GM20000 (cell line): ENCODE data around the gene SPSB3.

Experiments used
- DNase-seq: peaks from one replicate; pipeline ENCODE4 v3.0.0; 2012; ENCODE audit warnings: low spot score
- TF ChIP-seq, protein P1 (sequence below): IDR thresholded peaks from 2 replicates; pipeline ENCODE4 v1.5.1; 2012; ENCODE audit warnings: mild to moderate bottlenecking, control low read depth; ENCODE audit errors: extremely low read depth, missing control alignments

Gene SPSB3

DNA sequence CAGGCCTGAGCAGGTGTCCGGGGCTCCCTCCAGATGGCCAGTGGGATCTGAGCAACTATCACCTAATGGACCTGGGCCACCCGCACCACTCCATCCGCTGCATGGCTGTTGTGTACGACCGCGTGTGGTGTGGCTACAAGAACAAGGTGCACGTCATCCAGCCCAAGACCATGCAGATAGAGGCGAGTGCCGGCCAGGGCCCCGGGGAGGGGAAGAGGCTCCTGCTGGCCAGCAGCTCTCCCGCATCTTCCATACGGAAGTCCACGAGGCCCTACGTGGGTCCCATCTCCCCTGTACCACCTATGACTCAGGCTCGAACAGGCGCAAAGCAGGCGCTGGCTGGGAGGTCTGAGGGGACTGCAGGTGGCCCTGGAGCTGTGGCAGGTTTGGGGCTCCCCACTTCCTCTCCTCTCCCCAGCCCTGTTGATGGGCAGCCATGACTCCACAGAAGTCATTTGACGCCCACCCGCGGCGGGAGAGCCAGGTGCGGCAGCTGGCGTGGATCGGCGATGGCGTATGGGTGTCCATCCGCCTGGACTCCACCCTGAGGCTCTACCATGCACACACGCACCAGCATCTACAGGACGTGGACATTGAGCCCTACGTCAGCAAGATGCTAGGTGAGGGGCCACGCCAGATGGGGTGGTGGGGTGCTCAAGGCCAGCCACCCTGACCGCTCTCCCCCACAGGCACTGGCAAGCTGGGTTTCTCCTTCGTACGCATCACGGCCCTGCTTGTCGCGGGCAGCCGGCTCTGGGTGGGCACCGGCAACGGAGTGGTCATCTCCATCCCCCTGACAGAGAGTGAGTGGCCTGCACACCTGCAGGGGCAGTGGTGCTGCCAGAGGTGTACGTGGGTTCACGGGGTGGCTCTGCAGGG is 15.0 kb downstream of the SPSB3 start:
- TF ChIP-seq, protein P1, sequence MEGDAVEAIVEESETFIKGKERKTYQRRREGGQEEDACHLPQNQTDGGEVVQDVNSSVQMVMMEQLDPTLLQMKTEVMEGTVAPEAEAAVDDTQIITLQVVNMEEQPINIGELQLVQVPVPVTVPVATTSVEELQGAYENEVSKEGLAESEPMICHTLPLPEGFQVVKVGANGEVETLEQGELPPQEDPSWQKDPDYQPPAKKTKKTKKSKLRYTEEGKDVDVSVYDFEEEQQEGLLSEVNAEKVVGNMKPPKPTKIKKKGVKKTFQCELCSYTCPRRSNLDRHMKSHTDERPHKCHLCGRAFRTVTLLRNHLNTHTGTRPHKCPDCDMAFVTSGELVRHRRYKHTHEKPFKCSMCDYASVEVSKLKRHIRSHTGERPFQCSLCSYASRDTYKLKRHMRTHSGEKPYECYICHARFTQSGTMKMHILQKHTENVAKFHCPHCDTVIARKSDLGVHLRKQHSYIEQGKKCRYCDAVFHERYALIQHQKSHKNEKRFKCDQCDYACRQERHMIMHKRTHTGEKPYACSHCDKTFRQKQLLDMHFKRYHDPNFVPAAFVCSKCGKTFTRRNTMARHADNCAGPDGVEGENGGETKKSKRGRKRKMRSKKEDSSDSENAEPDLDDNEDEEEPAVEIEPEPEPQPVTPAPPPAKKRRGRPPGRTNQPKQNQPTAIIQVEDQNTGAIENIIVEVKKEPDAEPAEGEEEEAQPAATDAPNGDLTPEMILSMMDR, result no peak
- no peak for DNase-seq

GRCh38 chr16:1766701-1767100 is 15.7 kb downstream of the SPSB3 start:
- DNase-seq, result no peak
- TF ChIP-seq, protein P1, result no peak

DNA sequence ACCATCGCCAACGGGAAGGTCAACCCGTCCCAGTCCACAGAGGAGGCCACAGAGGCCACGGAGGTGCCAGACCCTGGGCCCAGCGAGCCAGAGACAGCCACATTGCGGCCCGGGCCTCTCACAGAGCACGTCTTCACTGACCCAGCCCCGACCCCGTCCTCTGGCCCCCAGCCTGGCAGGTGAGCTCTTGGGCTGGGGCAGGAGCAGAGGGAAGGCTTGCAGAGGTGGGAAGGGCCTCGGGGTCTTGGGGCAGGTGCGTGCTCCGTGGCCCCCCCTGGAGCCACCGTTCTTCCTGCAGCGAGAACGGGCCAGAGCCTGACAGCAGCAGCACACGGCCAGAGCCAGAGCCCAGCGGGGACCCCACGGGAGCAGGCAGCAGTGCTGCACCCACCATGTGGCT is 16.1 kb downstream of the SPSB3 start:
- TF ChIP-seq, protein P1, result no peak
- no peak for DNase-seq

DNA sequence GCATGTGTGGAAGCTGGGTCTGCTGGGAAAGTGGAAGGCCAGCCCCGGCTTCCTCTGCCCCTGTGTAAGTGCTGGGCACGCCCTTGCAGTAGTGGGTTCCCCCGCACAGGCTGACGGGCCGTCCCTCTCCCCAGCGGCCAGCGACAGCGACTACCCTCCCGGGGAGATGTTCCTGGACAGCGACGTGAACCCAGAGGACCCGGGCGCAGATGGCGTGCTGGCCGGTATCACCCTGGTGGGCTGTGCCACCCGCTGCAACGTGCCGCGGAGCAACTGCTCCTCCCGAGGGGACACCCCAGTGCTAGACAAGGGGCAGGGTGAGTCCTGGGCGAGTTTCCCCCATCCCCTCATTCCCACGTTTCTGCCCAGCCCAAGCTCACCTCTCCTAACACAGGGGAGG is 16.5 kb downstream of the SPSB3 start:
- no peak for DNase-seq
- TF ChIP-seq, protein P1, result no peak

DNA sequence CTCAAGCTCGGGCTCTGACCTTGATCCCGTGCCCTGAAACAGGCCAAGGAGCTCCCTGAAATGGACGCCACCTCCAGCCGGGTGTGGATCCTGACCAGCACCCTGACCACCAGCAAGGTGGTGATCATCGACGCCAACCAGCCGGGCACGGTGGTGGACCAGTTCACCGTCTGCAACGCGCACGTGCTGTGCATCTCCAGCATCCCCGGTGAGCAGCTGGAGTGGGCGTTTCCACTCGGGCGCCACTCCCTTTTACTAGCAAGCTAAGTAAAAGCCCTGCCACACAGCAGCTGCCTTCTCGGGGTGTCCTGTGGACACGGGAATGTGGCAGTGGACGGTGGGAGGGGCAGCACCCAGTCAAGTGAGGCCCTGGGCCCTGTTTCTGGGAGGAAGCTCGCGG is 17.4 kb downstream of the SPSB3 start:
- no peak for DNase-seq
- TF ChIP-seq, protein P1, result no peak

- no peak for DNase-seq
- TF ChIP-seq, protein P1, result no peak
Observed at GRCh38 chr16:1763521-1764511, 18.6 kb downstream of the SPSB3 start.
